Measurements from ENCODE around the gene CAMTA1.

DNA sequence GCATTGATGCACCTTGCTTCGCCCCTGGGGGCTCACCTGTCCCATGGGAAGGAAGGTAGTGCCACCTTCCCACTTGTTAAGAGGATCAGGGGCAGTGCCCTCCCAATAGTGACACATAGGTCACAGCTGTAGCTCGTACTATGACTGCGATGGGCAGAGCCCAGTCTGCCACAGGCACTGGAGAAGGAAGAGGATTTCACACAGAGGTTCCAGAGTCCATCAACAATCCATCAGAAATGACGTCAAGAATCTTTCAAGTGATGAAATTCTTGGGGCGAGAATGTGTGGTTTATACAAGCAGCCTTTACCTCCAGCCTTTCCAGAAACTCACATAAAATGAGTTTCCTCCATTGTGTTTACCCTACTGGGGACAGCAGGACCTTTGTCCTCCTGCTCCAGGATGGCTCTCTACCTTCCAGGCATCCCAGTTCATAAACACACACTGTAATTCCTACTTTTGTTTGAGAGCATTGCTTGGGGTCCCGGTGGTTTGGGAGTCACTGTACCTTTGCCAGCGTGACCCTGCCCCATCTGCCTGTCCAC is 725.2 kb downstream of the CAMTA1 start:
- TF ChIP-seq, protein P1, sequence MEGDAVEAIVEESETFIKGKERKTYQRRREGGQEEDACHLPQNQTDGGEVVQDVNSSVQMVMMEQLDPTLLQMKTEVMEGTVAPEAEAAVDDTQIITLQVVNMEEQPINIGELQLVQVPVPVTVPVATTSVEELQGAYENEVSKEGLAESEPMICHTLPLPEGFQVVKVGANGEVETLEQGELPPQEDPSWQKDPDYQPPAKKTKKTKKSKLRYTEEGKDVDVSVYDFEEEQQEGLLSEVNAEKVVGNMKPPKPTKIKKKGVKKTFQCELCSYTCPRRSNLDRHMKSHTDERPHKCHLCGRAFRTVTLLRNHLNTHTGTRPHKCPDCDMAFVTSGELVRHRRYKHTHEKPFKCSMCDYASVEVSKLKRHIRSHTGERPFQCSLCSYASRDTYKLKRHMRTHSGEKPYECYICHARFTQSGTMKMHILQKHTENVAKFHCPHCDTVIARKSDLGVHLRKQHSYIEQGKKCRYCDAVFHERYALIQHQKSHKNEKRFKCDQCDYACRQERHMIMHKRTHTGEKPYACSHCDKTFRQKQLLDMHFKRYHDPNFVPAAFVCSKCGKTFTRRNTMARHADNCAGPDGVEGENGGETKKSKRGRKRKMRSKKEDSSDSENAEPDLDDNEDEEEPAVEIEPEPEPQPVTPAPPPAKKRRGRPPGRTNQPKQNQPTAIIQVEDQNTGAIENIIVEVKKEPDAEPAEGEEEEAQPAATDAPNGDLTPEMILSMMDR (IDR thresholded peaks at IDR 0.05), result no peak
- TF ChIP-seq POLR2A (IDR thresholded peaks at IDR 0.05), result no peak

Measured in upper lobe of left lung (tissue), 4 donors.